ENCODE data around the gene PGA3.
"Not testable (repeated sequence)": the region's sequence is repeated elsewhere in the genome, so short reads cannot be mapped to it uniquely, and the experiment has no call there.

The PGA3 gene
- total RNA-seq = 0 to 0.46 (median 0.05) reads per million in 18 experiments

GRCh38 chr11:61202950-61203746 lies at the start of gene PGA3:
Gene PGA3 (plus strand): TSS chr11:61203515. CDS start chr11:61203565, 50 bp downstream.
- DNase-seq = not testable (repeated sequence)

- DNase-seq = no peak
These were observed 49.7 kb upstream of the PGA3 start for GRCh38 chr11:61153593-61154095.

- no peak for DNase-seq
These were observed 48.8 kb upstream of the PGA3 start for GRCh38 chr11:61154528-61154927.

GRCh38 chr11:61155312-61155711 lies 48.0 kb upstream of the PGA3 start:
- DNase-seq = no peak

- DNase-seq = no peak
These were observed 47.6 kb upstream of the PGA3 start for GRCh38 chr11:61155741-61156140.

GRCh38 chr11:61157743-61158142 lies 45.6 kb upstream of the PGA3 start:
- peak in 1 of 2 donors; percentile 37 for DNase-seq

- peak in 1 of 2 donors; percentile 23 for DNase-seq
These were observed 44.5 kb upstream of the PGA3 start for GRCh38 chr11:61158691-61159381.

- DNase-seq = peak in 1 of 2 donors; percentile 13
These were observed 42.7 kb upstream of the PGA3 start for GRCh38 chr11:61160487-61161189.

- DNase-seq = peak; percentile 95 to 96
These were observed 41.9 kb upstream of the PGA3 start, which contains the start of gene VPS37C for GRCh38 chr11:61161190-61162091. Gene VPS37C (minus strand): TSS chr11:61161426. CDS start chr11:61138829, 22,597 bp downstream.

- DNase-seq = peak; percentile 91 to 92
These were observed 41.0 kb upstream of the PGA3 start for GRCh38 chr11:61162092-61162941.

GRCh38 chr11:61163021-61163420 lies 40.3 kb upstream of the PGA3 start:
- DNase-seq = no peak

- peak; percentile 97 for DNase-seq
These were observed 39.4 kb upstream of the PGA3 start for GRCh38 chr11:61163714-61164605.

GRCh38 chr11:61164606-61165424 lies 38.5 kb upstream of the PGA3 start:
- peak in 1 of 2 donors; percentile 32 for DNase-seq

GRCh38 chr11:61165785-61166184 lies 37.5 kb upstream of the PGA3 start:
- DNase-seq = not testable (repeated sequence)

- DNase-seq = not testable (repeated sequence)
These were observed 37.0 kb upstream of the PGA3 start for GRCh38 chr11:61166331-61166730.

GRCh38 chr11:61168042-61168688 lies 35.1 kb upstream of the PGA3 start:
- no peak for DNase-seq

- DNase-seq = peak; percentile 66 to 72
These were observed 34.5 kb upstream of the PGA3 start for GRCh38 chr11:61168800-61169199.

- DNase-seq = no peak
These were observed 32.7 kb upstream of the PGA3 start for GRCh38 chr11:61170566-61170965.
